GM19463 (cell line): Measurements from ENCODE around the gene VEPH1.

Experiments used
- ATAC-seq: cut with Tn5 transposase; IDR thresholded peaks from one replicate; pipeline ENCODE4 v1.9.1; 2021; ENCODE audit warnings: mild to moderate bottlenecking, moderate library complexity; ENCODE audit not compliant: unreplicated experiment

Gene VEPH1

GRCh38 chr3:157479464-157480243 lies 23.6 kb downstream of the VEPH1 start:
- no peak for ATAC-seq

GRCh38 chr3:157477441-157477840 lies 25.8 kb downstream of the VEPH1 start:
- ATAC-seq: no peak

- no peak for ATAC-seq
Observed at GRCh38 chr3:157475921-157476414, 27.2 kb downstream of the VEPH1 start.

GRCh38 chr3:157472648-157473047 lies 30.6 kb downstream of the VEPH1 start:
- no peak for ATAC-seq

- ATAC-seq: no peak
Observed at GRCh38 chr3:157471064-157471463, 32.2 kb downstream of the VEPH1 start.

- no peak for ATAC-seq
Observed at GRCh38 chr3:157469561-157470294, 33.5 kb downstream of the VEPH1 start.

- no peak for ATAC-seq
Observed at GRCh38 chr3:157467200-157467599, 36.0 kb downstream of the VEPH1 start.

- no peak for ATAC-seq
Observed at GRCh38 chr3:157465741-157466140, 37.5 kb downstream of the VEPH1 start.

- ATAC-seq: no peak
Observed at GRCh38 chr3:157464321-157464720, 38.9 kb downstream of the VEPH1 start.

- ATAC-seq: no peak
Observed at GRCh38 chr3:157463816-157464215, 39.4 kb downstream of the VEPH1 start.

GRCh38 chr3:157460253-157460652 lies 43.0 kb downstream of the VEPH1 start:
- no peak for ATAC-seq

GRCh38 chr3:157459706-157460105 lies 43.5 kb downstream of the VEPH1 start:
- no peak for ATAC-seq

- ATAC-seq: no peak
Observed at GRCh38 chr3:157453824-157454223, 49.4 kb downstream of the VEPH1 start.

GRCh38 chr3:157452097-157452496 lies 51.1 kb downstream of the VEPH1 start:
- no peak for ATAC-seq

GRCh38 chr3:157447026-157447694 lies 56.1 kb downstream of the VEPH1 start:
- no peak for ATAC-seq

GRCh38 chr3:157445857-157446256 lies 57.4 kb downstream of the VEPH1 start:
- no peak for ATAC-seq

GRCh38 chr3:157444797-157445184 lies 58.4 kb downstream of the VEPH1 start:
- no peak for ATAC-seq

GRCh38 chr3:157443905-157444796 lies 59.1 kb downstream of the VEPH1 start:
- no peak for ATAC-seq

- ATAC-seq: no peak
Observed at GRCh38 chr3:157442729-157443128, 60.5 kb downstream of the VEPH1 start.

- ATAC-seq: no peak
Observed at GRCh38 chr3:157441102-157441624, 62.1 kb downstream of the VEPH1 start.
